Endodermal cell (in vitro differentiated cells): Measurements from ENCODE around the gene ACLY. TPM values are rescaled to one million over a fixed set of nuclear protein-coding genes. Genes with fewer than 3 reads are reported as not detected.

Experiments
- DNase-seq: peaks from one replicate; pipeline ENCODE4 v3.0.0-alpha.2; 2017
- H3K27ac ChIP-seq: 2 replicates; pipeline ENCODE4 v1.5.1; 2013; ENCODE audit warnings: mild to moderate bottlenecking, low read depth, low read length, moderate library complexity
- H3K27me3 ChIP-seq: 2 replicates; pipeline ENCODE4 v1.6.1; 2013; ENCODE audit warnings: mild to moderate bottlenecking, low read length, moderate library complexity; ENCODE audit not compliant: insufficient read depth, control insufficient read depth, poor library complexity, severe bottlenecking
- H3K36me3 ChIP-seq: 2 replicates; pipeline ENCODE4 v1.7.0; 2013; ENCODE audit warnings: mild to moderate bottlenecking, low read length, moderate library complexity; ENCODE audit not compliant: control insufficient read depth, insufficient read depth
- H3K4me1 ChIP-seq: one replicate; pipeline ENCODE4 v1.7.0; 2013; ENCODE audit warnings: low read length; ENCODE audit not compliant: control insufficient read depth, insufficient read depth
- H3K4me3 ChIP-seq: 2 replicates; pipeline ENCODE4 v1.5.1; 2013; ENCODE audit warnings: mild to moderate bottlenecking, low read length, moderate library complexity
- H3K9ac ChIP-seq: 2 replicates; pipeline ENCODE4 v1.6.1; 2013; ENCODE audit warnings: mild to moderate bottlenecking, low read length, moderate library complexity; ENCODE audit not compliant: poor library complexity, severe bottlenecking; ENCODE audit errors: extremely low read depth
- H3K9me3 ChIP-seq: 2 replicates; pipeline ENCODE4 v1.6.1; 2013; ENCODE audit warnings: mild to moderate bottlenecking, low read length, moderate library complexity; ENCODE audit not compliant: control insufficient read depth
- H3K27ac Mint-ChIP-seq: 2 replicates; pipeline ENCODE4 v1.8.0; 2020; ENCODE audit warnings: mixed read lengths
- H3K27me3 Mint-ChIP-seq: 2 replicates; pipeline ENCODE4 v1.8.0; 2021; ENCODE audit warnings: mild to moderate bottlenecking, mixed read lengths; ENCODE audit not compliant: insufficient read depth
- H3K36me3 Mint-ChIP-seq: 2 replicates; pipeline ENCODE4 v1.8.0; 2020; ENCODE audit warnings: low read depth, mixed read lengths
- H3K4me1 Mint-ChIP-seq: 2 replicates; pipeline ENCODE4 v1.8.0; 2020; ENCODE audit warnings: mixed read lengths
- H3K4me3 Mint-ChIP-seq: 2 replicates; pipeline ENCODE4 v1.8.0; 2020; ENCODE audit warnings: mild to moderate bottlenecking, moderate library complexity, mixed read lengths
- H3K9me3 Mint-ChIP-seq: 2 replicates; pipeline ENCODE4 v1.8.0; 2020; ENCODE audit warnings: mild to moderate bottlenecking, mixed read lengths
- WGBS, 2 experiments: methylation state at CpG; one replicate each; pipeline versions ENCODE4 v1.1.5 to v1.1.7; 2013; ENCODE audit warnings: missing lambda C conversion rate in 2 of 2, mixed read lengths in 1 of 2; ENCODE audit not compliant: insufficient coverage in 1 of 2, insufficient read length in 1 of 2; 5-methylcytosine and 5-hydroxymethylcytosine counted together
- total RNA-seq, 2 donors: library from RNA; stranded (reverse); fragmentation: NEBNext Ultra II Directional in 1 of 2; extraction: Animal tissue kit (Norgen Biotek cat#: 25700) in 1 of 2; gene quantifications; 2 replicates in 1 of 2; 3 replicates in 1 of 2; pipeline ENCODE4 v1.2.1, GENCODE V29; 2021
- TF ChIP-seq, protein P1 (sequence below): fragments of 200-600 bp; sonication (generic); conservative IDR thresholded peaks from 2 replicates; pipeline ENCODE4 v1.5.0; 2021; ENCODE audit warnings: antibody characterized with exemption, mild to moderate bottlenecking

Gene ACLY
- total RNA-seq, 2 donors from 2014 or later = 261 to 304 TPM

DNA sequence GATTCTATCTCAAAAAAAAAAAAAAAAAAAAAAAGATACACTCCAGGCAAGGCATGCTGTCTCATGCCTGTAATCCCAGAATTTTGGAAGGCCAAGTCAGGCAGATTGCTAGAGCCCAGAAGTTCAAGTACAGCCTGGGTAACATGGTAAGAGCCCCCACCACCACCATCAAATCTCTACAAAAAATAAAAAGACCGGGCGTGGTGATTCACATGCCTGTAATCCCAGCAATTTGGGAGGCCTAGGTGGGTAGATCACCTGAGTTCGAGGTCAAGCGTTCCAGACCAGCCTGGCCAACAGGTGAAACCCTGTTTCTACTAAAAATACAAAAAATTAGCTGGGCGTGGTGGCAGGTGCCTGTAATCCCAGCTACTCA lies 1.8 kb upstream of the ACLY start:
- H3K36me3 Mint-ChIP-seq = peaks cover 4% of the 10 kb centered on the region
- Histone ChIP-seq H3K9ac (no peak overlapping the region), H3K27ac (no peak overlapping the region), H3K27me3 (no peaks in the 10 kb centered on the region), H3K9me3 (no peaks in the 10 kb centered on the region), H3K36me3 (no peaks in the 10 kb centered on the region), H3K4me1 (peaks cover 2% of the 10 kb centered on the region), H3K4me3 (no peak overlapping the region)
- no peaks in the 10 kb centered on the region for H3K9me3 Mint-ChIP-seq
- WGBS, 2 experiments = 89 to 92% methylated on average over 5 of the region's 5 CpGs
- H3K27ac Mint-ChIP-seq = no peak overlapping the region
- TF ChIP-seq, protein P1, sequence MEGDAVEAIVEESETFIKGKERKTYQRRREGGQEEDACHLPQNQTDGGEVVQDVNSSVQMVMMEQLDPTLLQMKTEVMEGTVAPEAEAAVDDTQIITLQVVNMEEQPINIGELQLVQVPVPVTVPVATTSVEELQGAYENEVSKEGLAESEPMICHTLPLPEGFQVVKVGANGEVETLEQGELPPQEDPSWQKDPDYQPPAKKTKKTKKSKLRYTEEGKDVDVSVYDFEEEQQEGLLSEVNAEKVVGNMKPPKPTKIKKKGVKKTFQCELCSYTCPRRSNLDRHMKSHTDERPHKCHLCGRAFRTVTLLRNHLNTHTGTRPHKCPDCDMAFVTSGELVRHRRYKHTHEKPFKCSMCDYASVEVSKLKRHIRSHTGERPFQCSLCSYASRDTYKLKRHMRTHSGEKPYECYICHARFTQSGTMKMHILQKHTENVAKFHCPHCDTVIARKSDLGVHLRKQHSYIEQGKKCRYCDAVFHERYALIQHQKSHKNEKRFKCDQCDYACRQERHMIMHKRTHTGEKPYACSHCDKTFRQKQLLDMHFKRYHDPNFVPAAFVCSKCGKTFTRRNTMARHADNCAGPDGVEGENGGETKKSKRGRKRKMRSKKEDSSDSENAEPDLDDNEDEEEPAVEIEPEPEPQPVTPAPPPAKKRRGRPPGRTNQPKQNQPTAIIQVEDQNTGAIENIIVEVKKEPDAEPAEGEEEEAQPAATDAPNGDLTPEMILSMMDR = no peak
- H3K4me1 Mint-ChIP-seq = peaks cover 25% of the 10 kb centered on the region
- H3K4me3 Mint-ChIP-seq = no peak overlapping the region
- DNase-seq = no peak
- H3K27me3 Mint-ChIP-seq = no peaks in the 10 kb centered on the region

DNA sequence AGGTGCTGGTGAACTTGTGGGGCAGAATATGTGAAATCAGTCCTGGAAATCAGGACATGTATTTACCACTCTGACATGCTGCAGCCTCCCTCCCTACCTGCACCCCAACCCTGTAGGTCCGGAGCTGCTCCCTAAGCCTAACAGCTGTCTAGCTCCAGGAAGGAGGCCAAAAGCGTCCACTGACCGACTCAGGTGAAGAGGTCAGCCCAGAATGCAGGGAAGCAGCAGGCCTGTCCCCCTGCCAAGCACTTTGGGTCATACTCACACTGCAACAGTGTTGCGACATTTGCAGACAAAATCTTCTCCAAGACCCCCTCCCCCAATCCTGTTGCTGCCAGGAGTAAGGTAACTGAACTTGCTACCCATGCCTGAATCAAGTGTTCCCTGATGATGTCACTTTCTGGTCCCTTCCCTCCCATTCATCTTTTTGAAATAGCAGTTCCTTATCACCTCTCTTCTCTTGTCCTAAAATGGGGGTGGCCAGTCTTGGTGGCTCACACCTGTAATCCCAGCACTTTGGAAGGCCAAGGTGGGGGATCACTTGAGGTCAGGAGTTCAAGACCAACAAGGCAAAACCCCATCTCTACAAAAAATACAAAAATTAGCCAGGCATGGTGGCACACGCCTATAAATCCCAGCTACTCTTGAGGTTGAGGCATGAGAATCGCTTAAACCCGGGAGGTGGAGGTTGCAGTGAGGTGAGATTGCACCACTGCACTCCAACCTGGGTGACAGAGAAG lies 1.3 kb upstream of the ACLY start:
- peaks cover 7% of the 10 kb centered on the region for H3K4me1 ChIP-seq
- no peaks in the 10 kb centered on the region for H3K9me3 Mint-ChIP-seq
- H3K36me3 ChIP-seq = no peaks in the 10 kb centered on the region
- H3K27ac Mint-ChIP-seq = peak overlapping the region; percentile 94
- no peaks in the 10 kb centered on the region for H3K27me3 Mint-ChIP-seq
- peak overlapping the region; percentile 86 for H3K27ac ChIP-seq
- H3K9ac ChIP-seq = peak overlapping the region; percentile 65
- H3K27me3 ChIP-seq = no peaks in the 10 kb centered on the region
- peak overlapping the region; percentile 86 for H3K4me3 Mint-ChIP-seq
- no peaks in the 10 kb centered on the region for H3K9me3 ChIP-seq
- H3K36me3 Mint-ChIP-seq = peaks cover 4% of the 10 kb centered on the region
- DNase-seq = peak; percentile 81
- WGBS, 2 experiments = 77 to 82% methylated on average over 4 to 7 of the region's 7 CpGs
- peak overlapping the region; percentile 84 for H3K4me3 ChIP-seq
- TF ChIP-seq, protein P1 = no peak
- H3K4me1 Mint-ChIP-seq = peaks cover 28% of the 10 kb centered on the region

DNA sequence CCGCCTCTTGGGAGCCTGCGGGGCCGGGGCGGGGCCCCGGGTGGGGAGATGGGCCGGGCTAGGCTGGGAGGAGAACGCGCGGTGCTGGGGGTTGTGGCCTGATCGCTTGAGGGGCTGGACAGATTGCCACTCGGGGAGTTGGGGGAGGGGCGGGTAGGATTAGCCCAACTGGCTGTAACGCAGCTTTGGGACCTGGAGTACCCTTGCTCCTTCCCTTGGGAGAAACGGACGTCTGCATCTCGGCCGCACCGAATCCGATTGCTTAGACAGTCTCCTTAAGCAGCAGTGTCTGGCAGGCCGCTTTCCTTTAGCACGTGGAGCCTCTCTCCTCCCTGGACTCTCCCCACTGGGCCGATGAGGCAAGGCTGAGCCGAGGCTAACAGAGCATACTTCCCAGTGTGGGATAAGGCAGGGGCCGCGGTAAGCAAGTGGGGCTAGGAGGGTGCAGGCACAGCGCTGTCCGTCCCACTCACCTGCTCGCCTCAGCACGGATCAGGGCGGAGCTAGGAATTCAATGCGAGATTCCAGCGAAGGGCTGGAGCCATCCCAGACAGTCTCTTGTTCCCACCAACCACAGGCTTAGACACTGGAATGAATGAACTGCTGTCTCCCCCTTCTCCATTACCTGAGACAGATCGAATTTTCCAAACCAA lies 540 bp upstream of the ACLY start:
- H3K9me3 Mint-ChIP-seq = no peaks in the 10 kb centered on the region

More for the DNA sequence above, 540 bp upstream of the ACLY start:
- TF ChIP-seq, protein P1 = no peak
- H3K4me1 Mint-ChIP-seq = peaks cover 35% of the 10 kb centered on the region
- 2 to 6% methylated on average over 10 to 33 of the region's 33 CpGs for WGBS, 2 experiments
- H3K36me3 ChIP-seq = no peaks in the 10 kb centered on the region
- no peaks in the 10 kb centered on the region for H3K9me3 ChIP-seq
- H3K27me3 ChIP-seq = no peaks in the 10 kb centered on the region
- peak overlapping the region; percentile 84 for H3K4me3 ChIP-seq
- H3K27me3 Mint-ChIP-seq = no peaks in the 10 kb centered on the region
- peak overlapping the region; percentile 86 for H3K4me3 Mint-ChIP-seq
- peak overlapping the region; percentile 86 for H3K27ac ChIP-seq
- H3K36me3 Mint-ChIP-seq = peaks cover 4% of the 10 kb centered on the region
- H3K4me1 ChIP-seq = peaks cover 13% of the 10 kb centered on the region
- peak overlapping the region; percentile 65 for H3K9ac ChIP-seq
- DNase-seq = peak; percentile 95
- H3K27ac Mint-ChIP-seq = peak overlapping the region; percentile 94
